GM19452 (cell line): ENCODE measurements around the gene TAS2R14.

ENCODE experiments used
- ATAC-seq: cut with Tn5 transposase; IDR thresholded peaks from one replicate; pipeline ENCODE4 v1.9.1; 2021; ENCODE audit not compliant: unreplicated experiment

TAS2R14 gene

GRCh38 chr12:10939163-10939562 is at the start of gene TAS2R14:
TAS2R14 (minus strand) TSS chr12:10939263; CDS start chr12:10939207, 56 bp downstream.
- ATAC-seq: no peak

- no peak for ATAC-seq
These were observed 47.7 kb upstream of the TAS2R14 start, which contains the start of gene TAS2R50 for GRCh38 chr12:10986812-10987211. TAS2R50 (minus strand) TSS chr12:10986912; CDS start chr12:10986860, 52 bp downstream.

- ATAC-seq: no peak
These were observed 43.2 kb upstream of the TAS2R14 start for GRCh38 chr12:10982244-10982643.

GRCh38 chr12:10974965-10975364 is 35.9 kb upstream of the TAS2R14 start:
- no peak for ATAC-seq

GRCh38 chr12:10968765-10969456 is 29.8 kb upstream of the TAS2R14 start:
- ATAC-seq: no peak

GRCh38 chr12:10967409-10967808 is 28.3 kb upstream of the TAS2R14 start:
- no peak for ATAC-seq

- ATAC-seq: no peak
These were observed 27.3 kb upstream of the TAS2R14 start for GRCh38 chr12:10966314-10966713.

GRCh38 chr12:10965476-10965875 is 26.4 kb upstream of the TAS2R14 start:
- no peak for ATAC-seq

GRCh38 chr12:10960211-10960610 is 21.1 kb upstream of the TAS2R14 start:
- ATAC-seq: no peak

GRCh38 chr12:10959804-10960203 is 20.7 kb upstream of the TAS2R14 start:
- no peak for ATAC-seq

GRCh38 chr12:10957741-10958140 is 18.7 kb upstream of the TAS2R14 start:
- no peak for ATAC-seq

- ATAC-seq: no peak
These were observed 17.0 kb upstream of the TAS2R14 start for GRCh38 chr12:10956085-10956484.

- ATAC-seq: no peak
These were observed 13.6 kb upstream of the TAS2R14 start for GRCh38 chr12:10952645-10953044.

GRCh38 chr12:10943167-10943566 is 4.1 kb upstream of the TAS2R14 start:
- ATAC-seq: no peak

- no peak for ATAC-seq
These were observed 3.0 kb upstream of the TAS2R14 start for GRCh38 chr12:10941916-10942607.

- no peak for ATAC-seq
These were observed 2.3 kb upstream of the TAS2R14 start for GRCh38 chr12:10941369-10941768.

- ATAC-seq: no peak
These were observed 1.3 kb upstream of the TAS2R14 start for GRCh38 chr12:10940389-10940788.

GRCh38 chr12:10936506-10936905 is 2.6 kb downstream of the TAS2R14 start:
- ATAC-seq: no peak

- ATAC-seq: no peak
These were observed 10.2 kb downstream of the TAS2R14 start, which contains the start of gene PRH2 for GRCh38 chr12:10928746-10929286. PRH2 (plus strand) TSS chr12:10929236; CDS start chr12:10929274, 38 bp downstream.

GRCh38 chr12:10926269-10926668 is 12.8 kb downstream of the TAS2R14 start:
- no peak for ATAC-seq

- no peak for ATAC-seq
These were observed 19.3 kb downstream of the TAS2R14 start for GRCh38 chr12:10919809-10920208.

GRCh38 chr12:10910380-10910779 is 28.7 kb downstream of the TAS2R14 start:
- ATAC-seq: no peak
